AG09319 (cell line): Measurements from ENCODE around the gene NDRG4.

Source experiments
- DNase-seq: peaks from one replicate; pipeline ENCODE4 v3.0.0-alpha.2; 2010; ENCODE audit warnings: low read depth; ENCODE audit errors: extremely low read depth
- CTCF ChIP-seq: IDR thresholded peaks from 2 replicates; pipeline ENCODE4 v1.5.1; 2011; ENCODE audit warnings: low read depth, mild to moderate bottlenecking, inconsistent platforms, low read length, moderate library complexity

NDRG4 gene

GRCh38 chr16:58497468-58497867 is 2.5 kb upstream of the NDRG4 start:
- TF ChIP-seq CTCF, result no peak

GRCh38 chr16:58497935-58498334 is 2.0 kb upstream of the NDRG4 start:
- no peak for TF ChIP-seq CTCF
- no peak for DNase-seq

More at GRCh38 chr16:58497468-58497867, 2.5 kb upstream of the NDRG4 start:
- DNase-seq, result no peak

GRCh38 chr16:58498341-58499091 is 1.4 kb upstream of the NDRG4 start:
- no peak for DNase-seq
- TF ChIP-seq CTCF, result no peak

GRCh38 chr16:58499092-58499511 is 841 bp upstream of the NDRG4 start:
- TF ChIP-seq CTCF, result no peak
- DNase-seq, result no peak

GRCh38 chr16:58500430-58501241 is 693 bp downstream of the NDRG4 start:
- no peak for TF ChIP-seq CTCF

GRCh38 chr16:58501242-58502131 is 1.5 kb downstream of the NDRG4 start:
- TF ChIP-seq CTCF, result no peak
- DNase-seq, result no peak

More at GRCh38 chr16:58500430-58501241, 693 bp downstream of the NDRG4 start:
- DNase-seq, result no peak
